ENCODE measurements around the gene EFHB. TPM values are rescaled to one million over a fixed set of nuclear protein-coding genes. Genes with fewer than 3 reads are reported as not detected.
A peak's percentile ranks its signal among the peaks of the same experiment; 100 is the strongest.

Gene EFHB
- total RNA-seq, 2 experiments from 2014 or later = 0.69 to 0.77 TPM

- Mint-ChIP-seq H3K27ac (peak overlapping the region; percentile 99), H3K9me3 (no peaks in the 10 kb centered on the region), H3K36me3 (ENCODE audit: low read depth) (peaks cover 12% of the 10 kb centered on the region), H3K4me1 (ENCODE audit: low read depth) (peaks cover 35% of the 10 kb centered on the region), H3K4me3 (peak overlapping the region; percentile 89), H3K27me3 (no peaks in the 10 kb centered on the region)
- POLR2A ChIA-PET = interaction anchor here (0.5 to 1.4 kb wide), 3 partner anchors 9 to 15 kb away, joined by 3 read pairs; no protein-coding TSS in a partner anchor
- ATAC-seq (peak; percentile 4), DNase-seq (peak; percentile 10)
- TF ChIP-seq CTCF (IDR thresholded peaks at IDR 0.05) = no peak
- intact Hi-C loops (cut with micrococcal nuclease) = loop anchor here (5.0 kb wide), 2 partner anchors 111 to 241 kb away; partner anchors contain the start of gene SGO1
- CTCF ChIA-PET = no interaction called here
These were observed 12.2 kb upstream of the EFHB start for GRCh38 chr3:19945969-19946831.

- Mint-ChIP-seq H3K4me3 (peak overlapping the region; percentile 89), H3K27ac (peak overlapping the region; percentile 99), H3K27me3 (no peaks in the 10 kb centered on the region), H3K36me3 (ENCODE audit: low read depth) (peaks cover 7% of the 10 kb centered on the region), H3K9me3 (no peaks in the 10 kb centered on the region), H3K4me1 (ENCODE audit: low read depth) (peaks cover 30% of the 10 kb centered on the region)
- ChIA-PET POLR2A (interaction anchor here (0.9 to 1.4 kb wide), 2 partner anchors 8 to 12 kb away, joined by 3 read pairs; no protein-coding TSS in a partner anchor), CTCF (no interaction called here)
- intact Hi-C loops (cut with micrococcal nuclease) = loop anchor here (5.0 kb wide), 2 partner anchors 112 to 242 kb away; partner anchors contain the start of gene SGO1
- no peak for TF ChIP-seq CTCF (IDR thresholded peaks at IDR 0.05)
- DNase-seq (no peak), ATAC-seq (no peak)
These were observed 11.5 kb upstream of the EFHB start for GRCh38 chr3:19945534-19945933.

- TF ChIP-seq CTCF (IDR thresholded peaks at IDR 0.05) = no peak
- intact Hi-C loops (cut with micrococcal nuclease) = no loop called here
- DNase-seq (no peak), ATAC-seq (no peak)
- Mint-ChIP-seq H3K27me3 (peaks cover 2% of the 10 kb centered on the region), H3K27ac (no peak overlapping the region), H3K9me3 (no peaks in the 10 kb centered on the region), H3K36me3 (ENCODE audit: low read depth) (peaks cover 2% of the 10 kb centered on the region), H3K4me3 (no peak overlapping the region), H3K4me1 (ENCODE audit: low read depth) (peaks cover 17% of the 10 kb centered on the region)
- CTCF ChIA-PET = no interaction called here
- POLR2A ChIA-PET = interaction anchor here (1.0 kb wide), 1 partner anchor 9 kb away, joined by 3 read pairs; no protein-coding TSS in a partner anchor
These were observed 6.6 kb upstream of the EFHB start for GRCh38 chr3:19940643-19941042.

GRCh38 chr3:19938295-19938627 is 4.2 kb upstream of the EFHB start:
- H3K27ac Mint-ChIP-seq = no peak overlapping the region
- no peak for ATAC-seq
- CTCF ChIA-PET = interaction anchor here (0.5 kb wide), 1 partner anchor 394 kb away, joined by 3 read pairs; no protein-coding TSS in a partner anchor

More at GRCh38 chr3:19938295-19938627, 4.2 kb upstream of the EFHB start:
- Mint-ChIP-seq H3K9me3 (no peaks in the 10 kb centered on the region), H3K4me1 (ENCODE audit: low read depth) (peaks cover 21% of the 10 kb centered on the region), H3K36me3 (ENCODE audit: low read depth) (no peaks in the 10 kb centered on the region), H3K27me3 (peaks cover 9% of the 10 kb centered on the region), H3K4me3 (no peak overlapping the region)
- intact Hi-C loops (cut with micrococcal nuclease) = loop anchor here (5.0 kb wide), 1 partner anchor 239 kb away; no protein-coding TSS in a partner anchor
- no peak for DNase-seq
- TF ChIP-seq CTCF (IDR thresholded peaks at IDR 0.05) = no peak
- POLR2A ChIA-PET = interaction anchor here (1.9 kb wide), 1 partner anchor 9 kb away, joined by 8 read pairs; the partner anchor contains the start of gene RAB5A

Data from activated CD8-positive, alpha-beta T cell treated with anti-CD3 and anti-CD28 coated beads for 36 hours (primary cell).